ENCODE results near the gene EPS8.

The EPS8 gene

GRCh38 chr12:15789220-15790171 lies at the start of gene EPS8:
TSS of gene EPS8 (minus strand) at chr12:15789388. CDS start at chr12:15682951, 106,437 bp downstream.
- Histone ChIP-seq H3K4me1 (ENCODE audit: insufficient read depth, low read length) (peaks cover 31% of the 10 kb centered on the region), H3K36me3 (ENCODE audit: insufficient read depth, low read length) (no peaks in the 10 kb centered on the region), H3K9ac (ENCODE audit: low read length) (peak within 1 kb of the TSS; percentile 93), H3K4me3 (ENCODE audit: low read depth in 1 of 2, low read length in 2 of 2) (peak within 1 kb of the TSS; percentile 76 to 95), H3K9me3 (ENCODE audit: low read length) (no peaks in the 10 kb centered on the region), H3K27me3 (ENCODE audit: control insufficient read depth in 1 of 2, insufficient read depth in 2 of 2, low read length in 2 of 2) (no peaks in the 10 kb centered on the region), H3K27ac (ENCODE audit: low read depth, low read length) (peak within 1 kb of the TSS; percentile 75)

- Histone ChIP-seq H3K9me3 (ENCODE audit: low read length) (no peaks in the 10 kb centered on the region), H3K36me3 (ENCODE audit: insufficient read depth, low read length) (no peaks in the 10 kb centered on the region), H3K27ac (ENCODE audit: low read depth, low read length) (no peak overlapping the region), H3K27me3 (ENCODE audit: control insufficient read depth in 1 of 2, insufficient read depth in 2 of 2, low read length in 2 of 2) (no peaks in the 10 kb centered on the region), H3K4me1 (ENCODE audit: insufficient read depth, low read length) (no peaks in the 10 kb centered on the region), H3K4me3 (ENCODE audit: low read depth in 1 of 2, low read length in 2 of 2) (no peak overlapping the region), H3K9ac (ENCODE audit: low read length) (no peak overlapping the region)
Observed at GRCh38 chr12:15837141-15837790, 48.1 kb upstream of the EPS8 start.

GRCh38 chr12:15834575-15834974 lies 45.4 kb upstream of the EPS8 start:
- H3K27me3 ChIP-seq (ENCODE audit: control insufficient read depth in 1 of 2, insufficient read depth in 2 of 2, low read length in 2 of 2) = no peaks in the 10 kb centered on the region

GRCh38 chr12:15831315-15831978 lies 42.3 kb upstream of the EPS8 start:
- no peaks in the 10 kb centered on the region for H3K36me3 ChIP-seq (ENCODE audit: insufficient read depth, low read length)
- H3K4me3 ChIP-seq (ENCODE audit: low read depth in 1 of 2, low read length in 2 of 2) = no peak overlapping the region
- no peak overlapping the region for H3K27ac ChIP-seq (ENCODE audit: low read depth, low read length)
- no peaks in the 10 kb centered on the region for H3K9me3 ChIP-seq (ENCODE audit: low read length)
- H3K4me1 ChIP-seq (ENCODE audit: insufficient read depth, low read length) = no peaks in the 10 kb centered on the region
- H3K9ac ChIP-seq (ENCODE audit: low read length) = no peak overlapping the region
- no peaks in the 10 kb centered on the region for H3K27me3 ChIP-seq (ENCODE audit: control insufficient read depth in 1 of 2, insufficient read depth in 2 of 2, low read length in 2 of 2)

More at GRCh38 chr12:15834575-15834974, 45.4 kb upstream of the EPS8 start:
- Histone ChIP-seq H3K4me1 (ENCODE audit: insufficient read depth, low read length) (no peaks in the 10 kb centered on the region), H3K4me3 (ENCODE audit: low read depth in 1 of 2, low read length in 2 of 2) (no peak overlapping the region), H3K36me3 (ENCODE audit: insufficient read depth, low read length) (no peaks in the 10 kb centered on the region), H3K9ac (ENCODE audit: low read length) (no peak overlapping the region), H3K27ac (ENCODE audit: low read depth, low read length) (no peak overlapping the region), H3K9me3 (ENCODE audit: low read length) (no peaks in the 10 kb centered on the region)

- Histone ChIP-seq H3K27me3 (ENCODE audit: control insufficient read depth in 1 of 2, insufficient read depth in 2 of 2, low read length in 2 of 2) (no peaks in the 10 kb centered on the region), H3K9ac (ENCODE audit: low read length) (no peak overlapping the region), H3K36me3 (ENCODE audit: insufficient read depth, low read length) (no peaks in the 10 kb centered on the region), H3K4me3 (ENCODE audit: low read depth in 1 of 2, low read length in 2 of 2) (no peak overlapping the region), H3K27ac (ENCODE audit: low read depth, low read length) (no peak overlapping the region), H3K4me1 (ENCODE audit: insufficient read depth, low read length) (no peaks in the 10 kb centered on the region), H3K9me3 (ENCODE audit: low read length) (no peaks in the 10 kb centered on the region)
Observed at GRCh38 chr12:15830538-15830937, 41.4 kb upstream of the EPS8 start.

- Histone ChIP-seq H3K27ac (ENCODE audit: low read depth, low read length) (no peak overlapping the region), H3K4me1 (ENCODE audit: insufficient read depth, low read length) (no peaks in the 10 kb centered on the region), H3K36me3 (ENCODE audit: insufficient read depth, low read length) (no peaks in the 10 kb centered on the region), H3K9ac (ENCODE audit: low read length) (no peak overlapping the region), H3K9me3 (ENCODE audit: low read length) (no peaks in the 10 kb centered on the region), H3K27me3 (ENCODE audit: control insufficient read depth in 1 of 2, insufficient read depth in 2 of 2, low read length in 2 of 2) (no peaks in the 10 kb centered on the region), H3K4me3 (ENCODE audit: low read depth in 1 of 2, low read length in 2 of 2) (no peak overlapping the region)
Observed at GRCh38 chr12:15829949-15830348, 40.8 kb upstream of the EPS8 start.

GRCh38 chr12:15829255-15829654 lies 40.1 kb upstream of the EPS8 start:
- H3K9ac ChIP-seq (ENCODE audit: low read length) = no peak overlapping the region
- H3K4me1 ChIP-seq (ENCODE audit: insufficient read depth, low read length) = no peaks in the 10 kb centered on the region
- no peaks in the 10 kb centered on the region for H3K36me3 ChIP-seq (ENCODE audit: insufficient read depth, low read length)
- no peaks in the 10 kb centered on the region for H3K9me3 ChIP-seq (ENCODE audit: low read length)
- H3K27ac ChIP-seq (ENCODE audit: low read depth, low read length) = no peak overlapping the region
- no peak overlapping the region for H3K4me3 ChIP-seq (ENCODE audit: low read depth in 1 of 2, low read length in 2 of 2)
- no peaks in the 10 kb centered on the region for H3K27me3 ChIP-seq (ENCODE audit: control insufficient read depth in 1 of 2, insufficient read depth in 2 of 2, low read length in 2 of 2)

- H3K27me3 ChIP-seq (ENCODE audit: control insufficient read depth in 1 of 2, insufficient read depth in 2 of 2, low read length in 2 of 2) = no peaks in the 10 kb centered on the region
- H3K9ac ChIP-seq (ENCODE audit: low read length) = no peak overlapping the region
- H3K36me3 ChIP-seq (ENCODE audit: insufficient read depth, low read length) = no peaks in the 10 kb centered on the region
- no peaks in the 10 kb centered on the region for H3K4me1 ChIP-seq (ENCODE audit: insufficient read depth, low read length)
- H3K4me3 ChIP-seq (ENCODE audit: low read depth in 1 of 2, low read length in 2 of 2) = no peak overlapping the region
- H3K9me3 ChIP-seq (ENCODE audit: low read length) = no peaks in the 10 kb centered on the region
- no peak overlapping the region for H3K27ac ChIP-seq (ENCODE audit: low read depth, low read length)
Observed at GRCh38 chr12:15827136-15827535, 37.9 kb upstream of the EPS8 start.

GRCh38 chr12:15824516-15824915 lies 35.3 kb upstream of the EPS8 start:
- H3K36me3 ChIP-seq (ENCODE audit: insufficient read depth, low read length) = no peaks in the 10 kb centered on the region
- no peaks in the 10 kb centered on the region for H3K9me3 ChIP-seq (ENCODE audit: low read length)
- no peaks in the 10 kb centered on the region for H3K4me1 ChIP-seq (ENCODE audit: insufficient read depth, low read length)
- H3K27me3 ChIP-seq (ENCODE audit: control insufficient read depth in 1 of 2, insufficient read depth in 2 of 2, low read length in 2 of 2) = no peaks in the 10 kb centered on the region
- no peak overlapping the region for H3K4me3 ChIP-seq (ENCODE audit: low read depth in 1 of 2, low read length in 2 of 2)
- H3K27ac ChIP-seq (ENCODE audit: low read depth, low read length) = no peak overlapping the region
- no peak overlapping the region for H3K9ac ChIP-seq (ENCODE audit: low read length)

- Histone ChIP-seq H3K9me3 (ENCODE audit: low read length) (no peaks in the 10 kb centered on the region), H3K27ac (ENCODE audit: low read depth, low read length) (no peak overlapping the region), H3K9ac (ENCODE audit: low read length) (no peak overlapping the region), H3K36me3 (ENCODE audit: insufficient read depth, low read length) (no peaks in the 10 kb centered on the region), H3K4me1 (ENCODE audit: insufficient read depth, low read length) (no peaks in the 10 kb centered on the region), H3K4me3 (ENCODE audit: low read depth in 1 of 2, low read length in 2 of 2) (no peak overlapping the region), H3K27me3 (ENCODE audit: control insufficient read depth in 1 of 2, insufficient read depth in 2 of 2, low read length in 2 of 2) (no peaks in the 10 kb centered on the region)
Observed at GRCh38 chr12:15823360-15824128, 34.4 kb upstream of the EPS8 start.
